OCI-M1 (cell line): Measurements from ENCODE around the gene CD248.
A peak's percentile ranks its signal among the peaks of the same experiment; 100 is the strongest.
"Not testable (repeated sequence)": the region's sequence is repeated elsewhere in the genome, so short reads cannot be mapped to it uniquely, and the experiment has no call there.

Source experiments
- DNase-seq: peaks from one replicate; lab custom pipeline; 2025; lab: John Stamatoyannopoulos, UW

The CD248 gene, protein sequence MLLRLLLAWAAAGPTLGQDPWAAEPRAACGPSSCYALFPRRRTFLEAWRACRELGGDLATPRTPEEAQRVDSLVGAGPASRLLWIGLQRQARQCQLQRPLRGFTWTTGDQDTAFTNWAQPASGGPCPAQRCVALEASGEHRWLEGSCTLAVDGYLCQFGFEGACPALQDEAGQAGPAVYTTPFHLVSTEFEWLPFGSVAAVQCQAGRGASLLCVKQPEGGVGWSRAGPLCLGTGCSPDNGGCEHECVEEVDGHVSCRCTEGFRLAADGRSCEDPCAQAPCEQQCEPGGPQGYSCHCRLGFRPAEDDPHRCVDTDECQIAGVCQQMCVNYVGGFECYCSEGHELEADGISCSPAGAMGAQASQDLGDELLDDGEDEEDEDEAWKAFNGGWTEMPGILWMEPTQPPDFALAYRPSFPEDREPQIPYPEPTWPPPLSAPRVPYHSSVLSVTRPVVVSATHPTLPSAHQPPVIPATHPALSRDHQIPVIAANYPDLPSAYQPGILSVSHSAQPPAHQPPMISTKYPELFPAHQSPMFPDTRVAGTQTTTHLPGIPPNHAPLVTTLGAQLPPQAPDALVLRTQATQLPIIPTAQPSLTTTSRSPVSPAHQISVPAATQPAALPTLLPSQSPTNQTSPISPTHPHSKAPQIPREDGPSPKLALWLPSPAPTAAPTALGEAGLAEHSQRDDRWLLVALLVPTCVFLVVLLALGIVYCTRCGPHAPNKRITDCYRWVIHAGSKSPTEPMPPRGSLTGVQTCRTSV

DNA sequence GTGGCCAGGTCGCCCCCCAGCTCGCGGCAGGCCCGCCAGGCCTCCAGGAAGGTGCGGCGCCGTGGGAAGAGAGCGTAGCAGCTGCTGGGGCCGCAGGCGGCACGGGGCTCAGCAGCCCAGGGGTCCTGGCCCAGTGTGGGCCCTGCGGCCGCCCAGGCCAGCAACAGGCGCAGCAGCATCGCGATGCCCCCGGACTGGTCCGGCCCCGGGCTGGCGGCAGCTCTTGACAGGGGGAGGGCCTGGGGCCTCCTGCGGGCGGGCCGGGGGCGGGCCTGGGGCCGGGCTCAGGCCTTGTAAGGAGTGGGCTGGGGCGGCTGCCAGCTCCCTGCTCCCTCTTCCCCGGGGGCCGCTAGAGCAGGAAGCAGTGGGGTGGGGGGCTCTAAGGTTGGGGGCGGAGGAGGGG is at the start of gene CD248:
Gene CD248, minus strand, starts transcription at position 196 of the 403 bp plus-strand sequence. Its CDS starts 17 bp downstream, at position 179.
- DNase-seq = no peak

DNA sequence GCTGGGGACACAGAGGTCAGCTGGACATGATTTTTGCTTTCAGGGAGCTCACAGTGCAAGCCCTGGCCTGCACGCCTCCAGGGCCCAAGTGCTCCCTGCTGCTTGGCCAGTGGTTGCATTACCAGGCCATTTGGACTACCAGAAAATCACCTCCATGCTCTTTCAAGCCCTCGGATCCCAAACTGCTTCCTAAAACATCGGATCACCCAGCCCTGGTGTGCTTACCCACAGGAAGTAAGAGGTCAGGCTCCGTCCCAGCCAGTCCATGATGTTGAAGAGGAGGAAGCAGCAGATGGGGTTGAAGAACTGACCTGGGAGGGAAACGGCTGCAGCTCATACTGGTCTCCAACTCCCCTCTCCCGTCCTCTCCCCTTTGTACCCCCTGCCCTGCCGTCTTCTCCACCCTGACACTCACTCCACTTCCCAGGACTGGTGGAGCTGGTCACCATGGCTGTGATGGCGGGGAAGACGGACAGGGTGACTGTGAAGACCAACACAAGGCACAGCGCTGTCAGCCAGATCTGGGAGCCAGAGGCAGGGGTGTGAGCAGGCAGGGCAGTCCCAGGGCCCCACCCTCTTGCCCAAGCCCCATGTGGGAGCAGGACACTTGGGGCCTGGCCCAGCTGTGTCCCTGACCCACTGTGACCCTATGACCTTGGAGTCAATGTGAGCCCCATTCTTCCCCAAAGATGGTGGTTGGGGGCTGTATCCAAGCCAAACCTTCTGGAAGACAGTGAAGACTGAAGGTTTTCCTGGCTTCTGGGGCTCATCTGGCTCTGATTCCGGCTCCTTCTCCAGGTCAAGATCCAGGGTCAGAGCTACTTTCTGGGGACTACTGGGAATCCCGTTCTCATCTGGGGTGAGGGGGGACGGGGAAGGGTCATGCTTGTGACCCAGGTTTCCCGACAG is 49.1 kb upstream of the CD248 start:
- DNase-seq = no peak

DNA sequence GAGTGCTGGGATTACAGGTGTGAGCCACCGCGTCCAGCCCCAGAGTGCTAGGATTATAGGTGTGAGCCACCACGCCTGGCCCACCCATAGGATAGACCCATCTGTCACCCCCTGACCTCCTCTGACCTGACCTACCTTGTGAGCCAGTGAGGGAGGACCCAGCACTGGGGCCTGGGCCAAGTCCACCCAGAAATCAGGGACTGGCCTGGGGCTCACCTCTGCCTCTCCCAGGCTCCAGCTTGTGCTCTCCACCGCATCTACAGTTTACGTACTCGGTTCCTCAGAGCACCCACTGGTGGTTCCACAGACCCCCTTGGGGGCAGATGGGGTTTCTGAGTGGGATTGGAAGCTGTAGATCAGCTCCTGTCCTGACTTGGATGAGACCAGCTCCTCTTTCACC is 48.3 kb upstream of the CD248 start:
- no peak for DNase-seq

DNA sequence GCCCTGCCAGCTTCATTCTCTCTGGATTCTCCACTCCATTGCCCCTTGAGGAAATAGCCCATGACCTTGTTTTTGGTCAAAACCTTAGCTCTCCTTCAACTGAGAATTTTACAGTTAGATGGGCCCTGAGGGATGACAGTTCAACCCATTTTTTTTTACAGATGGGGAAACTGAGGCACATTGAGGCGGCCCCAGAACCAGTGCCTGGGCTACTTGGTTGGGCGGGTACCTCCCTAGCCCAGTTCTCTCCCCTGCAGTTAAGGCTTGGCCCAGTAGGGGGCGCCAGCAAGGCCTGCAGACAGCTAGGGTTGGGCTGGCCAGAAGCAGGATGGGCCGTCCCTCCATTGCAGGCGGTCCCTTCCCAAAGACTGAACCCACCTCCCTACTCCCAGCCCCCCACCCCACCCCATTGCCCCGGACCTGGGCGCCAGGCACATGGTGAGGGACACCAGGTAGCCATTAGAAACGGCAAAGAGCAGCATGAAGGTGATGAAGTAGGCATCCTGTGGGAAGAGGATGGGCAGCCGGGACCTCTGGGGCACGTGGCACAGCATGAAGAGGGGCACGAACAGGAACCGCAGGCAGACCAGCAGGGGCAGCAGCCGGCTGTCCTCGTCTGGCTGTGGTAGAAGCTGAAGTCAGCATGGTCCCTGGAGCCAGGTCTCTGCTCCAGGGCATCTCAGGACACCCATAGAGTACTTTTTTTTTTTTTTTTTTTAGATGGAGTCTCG is 47.1 kb upstream of the CD248 start:
- DNase-seq = peak; percentile 70

DNA sequence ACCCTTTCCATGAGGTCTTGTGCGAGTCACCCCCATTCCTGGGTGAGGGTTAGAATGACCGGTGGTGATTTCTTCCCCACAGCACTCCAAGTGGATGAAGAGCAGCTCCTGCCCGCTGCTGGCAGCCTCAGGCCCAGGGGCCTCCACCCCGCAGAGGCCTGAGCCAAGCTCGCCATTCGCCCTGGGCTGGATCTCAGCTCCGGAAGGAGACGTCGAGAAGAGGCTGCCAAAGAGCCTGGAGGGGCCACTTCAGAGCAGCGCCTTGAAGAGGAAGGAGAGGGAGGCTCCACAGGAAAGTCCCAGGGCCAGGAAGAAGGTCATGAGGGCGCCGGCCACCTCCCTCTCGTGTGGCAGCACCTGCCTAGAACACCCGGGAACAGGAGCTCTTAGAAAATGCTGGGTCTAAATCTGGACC is 46.4 kb upstream of the CD248 start:
- DNase-seq = no peak

DNA sequence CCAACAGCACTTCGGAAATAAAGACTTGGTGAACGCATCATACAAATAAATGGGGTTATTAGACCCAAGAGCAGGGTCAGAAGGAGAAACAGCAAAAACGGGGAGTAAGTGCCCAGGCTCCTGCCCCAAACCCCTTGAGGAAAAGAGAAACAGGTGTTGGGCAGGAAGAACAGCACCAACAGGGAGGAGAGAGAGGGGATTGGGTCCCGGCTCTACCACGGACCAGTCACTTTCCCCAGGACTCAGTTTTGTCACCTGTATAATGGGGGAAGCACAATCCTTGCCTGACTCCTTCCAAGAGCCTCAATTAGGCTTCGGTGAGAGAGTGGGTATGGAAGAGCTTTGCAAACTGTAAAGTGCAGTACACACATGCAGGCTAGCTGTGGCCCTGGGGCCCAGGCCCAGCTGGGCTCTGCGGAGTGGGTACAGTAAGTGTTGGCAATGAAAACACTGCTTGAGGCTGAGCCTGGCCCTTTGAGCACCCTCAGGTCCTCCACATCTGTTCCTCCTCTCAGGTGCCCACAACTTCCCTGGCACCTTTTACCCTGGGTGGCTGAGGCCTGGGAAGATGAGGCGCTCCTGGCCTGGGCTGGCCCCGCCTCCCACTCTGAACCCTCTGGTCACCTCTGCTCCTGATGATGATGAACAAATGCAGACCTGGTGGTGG is 45.8 kb upstream of the CD248 start:
- DNase-seq = no peak

DNA sequence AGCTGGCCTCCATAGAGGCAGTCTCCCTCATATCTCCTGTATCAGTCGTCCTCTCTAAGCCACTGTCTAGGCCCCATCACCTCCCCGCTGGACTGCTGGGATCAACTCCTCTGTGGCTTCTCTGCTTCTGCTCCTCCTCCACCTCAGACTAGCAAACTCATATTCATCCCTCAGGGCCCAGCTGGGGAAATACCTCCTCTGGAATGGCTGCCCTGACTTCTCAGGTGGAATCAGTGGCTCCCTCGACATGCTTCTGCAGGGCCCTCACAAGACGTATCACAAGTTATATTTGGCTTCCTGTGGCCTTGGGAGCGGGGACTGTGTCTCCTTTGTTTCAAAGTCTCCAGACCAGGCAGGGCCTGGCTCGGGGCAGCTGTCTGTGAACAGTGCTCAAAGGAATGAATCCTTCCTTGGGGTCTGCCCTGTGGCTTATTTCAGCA is 44.7 kb upstream of the CD248 start:
- DNase-seq = no peak

DNA sequence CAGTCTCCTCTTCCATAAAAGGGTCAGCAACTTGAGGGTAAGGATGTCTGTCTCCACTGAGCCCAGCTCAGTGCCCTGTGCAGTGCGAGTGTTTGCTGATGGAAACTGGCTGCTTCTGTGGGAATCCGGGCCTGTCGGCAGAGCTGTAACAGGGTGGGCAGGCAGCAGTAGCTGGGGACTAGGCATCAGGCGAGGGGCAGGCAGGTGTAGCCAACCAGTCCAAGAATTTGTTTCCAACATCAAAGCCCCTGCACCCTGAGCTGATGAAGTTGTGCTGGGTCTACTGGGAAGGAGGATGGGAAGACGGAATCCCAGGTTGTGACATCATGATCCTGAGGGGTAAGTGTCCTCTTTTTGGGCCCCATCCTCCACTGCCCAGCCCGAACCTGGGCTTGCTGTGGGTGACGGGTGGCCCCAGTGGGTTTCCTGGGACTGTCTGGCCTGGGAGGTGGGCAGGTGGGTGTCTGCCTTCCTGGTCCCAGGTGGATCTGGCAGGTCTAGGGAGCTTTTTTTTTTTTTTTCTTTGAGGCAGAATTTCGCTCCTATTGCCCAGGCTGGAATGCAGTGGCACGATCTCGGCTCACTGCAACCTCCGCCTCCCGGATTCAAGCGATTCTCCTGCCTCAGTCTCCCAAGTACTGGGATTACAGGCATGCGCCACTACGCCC is 43.7 kb upstream of the CD248 start:
- no peak for DNase-seq

DNA sequence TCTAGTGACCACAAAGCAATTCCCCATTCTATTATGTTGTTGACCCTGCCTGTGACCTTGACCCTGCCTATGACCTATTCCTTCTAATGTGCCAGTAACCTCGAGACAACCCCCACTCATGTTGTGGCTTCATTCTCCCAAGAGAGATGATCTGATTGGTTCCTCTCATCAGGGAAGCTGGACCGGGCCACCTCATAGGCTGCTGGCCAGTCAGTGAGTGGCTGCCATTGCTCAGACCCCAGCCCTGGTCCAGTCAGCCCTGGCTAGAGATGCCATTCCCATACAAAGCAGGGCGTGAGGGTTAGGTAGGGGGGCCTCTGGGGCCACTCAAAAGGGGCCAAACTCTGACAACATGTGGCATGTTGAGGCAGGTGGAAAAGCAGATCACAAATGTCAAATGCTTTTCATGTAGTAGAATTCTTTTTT is 42.8 kb upstream of the CD248 start:
- DNase-seq = peak; percentile 12

DNA sequence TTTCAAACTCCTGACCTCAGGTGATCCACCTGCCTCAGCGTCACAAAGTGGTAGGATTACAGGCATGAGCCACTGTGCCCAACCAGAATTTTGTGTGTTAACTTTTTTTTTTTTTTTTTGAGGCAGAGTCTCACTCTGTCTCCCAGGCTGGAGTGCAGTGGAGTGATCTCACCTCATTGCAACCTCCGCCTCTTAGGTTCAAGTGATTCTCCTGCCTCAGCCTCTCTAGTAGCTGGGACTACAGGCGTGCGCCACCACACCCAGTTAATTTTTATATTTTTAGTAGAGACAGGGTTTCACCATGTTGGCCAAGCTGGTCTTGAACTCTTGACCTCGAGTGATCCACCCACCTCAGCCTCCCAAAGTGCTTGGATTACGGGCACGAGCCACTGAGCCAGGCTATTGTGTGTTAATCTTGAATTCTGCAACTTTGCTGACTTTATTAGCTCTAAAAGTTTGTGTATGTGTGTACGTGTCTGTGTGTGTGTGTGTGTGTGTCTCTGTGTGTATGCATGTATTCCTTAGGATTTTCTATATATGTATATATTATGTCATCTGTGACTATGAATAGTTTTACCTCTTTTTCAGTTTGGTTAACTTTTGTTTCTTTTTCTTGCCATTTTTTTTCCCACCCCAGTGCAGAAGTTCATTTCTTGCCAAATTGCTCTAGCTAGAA is 33.9 kb upstream of the CD248 start:
- DNase-seq = not testable (repeated sequence)

DNA sequence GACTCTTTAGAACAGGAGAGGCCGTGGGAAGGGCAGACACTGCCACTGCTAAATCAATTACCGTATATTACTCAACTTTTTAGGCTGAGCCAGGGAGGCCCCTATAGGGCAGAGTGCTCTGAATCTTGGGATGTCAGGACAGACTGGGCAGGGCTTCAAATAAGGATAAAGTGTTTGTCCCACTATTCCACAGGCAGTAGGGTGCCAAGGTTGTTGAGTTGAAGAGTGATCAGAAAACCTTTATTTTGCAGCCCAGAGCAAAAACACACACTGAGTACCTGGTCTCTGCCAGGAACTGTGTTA is 32.2 kb upstream of the CD248 start:
- no peak for DNase-seq

DNA sequence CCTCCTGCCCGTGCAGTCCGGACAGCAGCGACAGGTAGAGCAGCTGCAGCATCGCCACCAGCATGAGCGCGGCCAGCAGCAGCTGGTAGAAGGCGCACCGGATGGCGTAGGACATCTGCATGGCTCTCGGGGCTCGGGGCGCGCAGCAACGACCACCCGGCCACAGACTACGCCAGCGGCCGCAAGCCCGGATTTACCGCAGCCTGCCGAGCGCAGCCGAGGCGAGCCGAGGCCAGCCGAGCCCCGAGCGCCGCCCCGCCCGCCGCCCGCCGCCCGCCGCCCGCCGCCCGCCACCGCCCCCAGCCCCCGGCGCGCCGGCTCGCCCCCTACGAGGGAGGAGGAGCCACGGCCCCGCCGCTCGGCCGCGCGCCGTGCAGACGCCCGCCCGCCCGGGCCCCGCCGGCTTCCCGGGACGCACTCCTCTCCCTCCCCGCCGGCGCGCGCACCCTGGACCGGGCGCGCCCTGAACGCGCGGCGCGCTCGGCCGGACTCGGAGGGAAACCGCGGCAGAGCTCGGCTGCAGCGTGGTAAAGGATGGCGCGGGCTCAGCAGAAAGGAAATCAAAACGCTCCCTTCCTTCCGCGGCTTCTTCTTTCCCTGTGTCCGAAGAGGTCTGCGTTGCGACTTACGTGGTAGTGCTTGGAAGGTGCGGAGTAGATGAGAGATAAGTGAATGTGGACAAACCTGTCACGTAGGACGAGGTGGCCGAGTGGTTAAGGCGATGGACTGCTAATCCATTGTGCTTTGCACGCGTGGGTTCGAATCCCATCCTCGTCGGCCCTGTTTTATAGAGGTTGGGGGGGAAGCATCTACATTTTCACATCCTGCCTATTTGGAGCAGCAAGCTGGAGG is 30.8 kb upstream of the CD248 start, which contains the start of gene B4GAT1:
Gene B4GAT1, minus strand, starts transcription at position 205 of the 852 bp plus-strand sequence. Its CDS starts 84 bp downstream, at position 121.
- peak; percentile 92 for DNase-seq

DNA sequence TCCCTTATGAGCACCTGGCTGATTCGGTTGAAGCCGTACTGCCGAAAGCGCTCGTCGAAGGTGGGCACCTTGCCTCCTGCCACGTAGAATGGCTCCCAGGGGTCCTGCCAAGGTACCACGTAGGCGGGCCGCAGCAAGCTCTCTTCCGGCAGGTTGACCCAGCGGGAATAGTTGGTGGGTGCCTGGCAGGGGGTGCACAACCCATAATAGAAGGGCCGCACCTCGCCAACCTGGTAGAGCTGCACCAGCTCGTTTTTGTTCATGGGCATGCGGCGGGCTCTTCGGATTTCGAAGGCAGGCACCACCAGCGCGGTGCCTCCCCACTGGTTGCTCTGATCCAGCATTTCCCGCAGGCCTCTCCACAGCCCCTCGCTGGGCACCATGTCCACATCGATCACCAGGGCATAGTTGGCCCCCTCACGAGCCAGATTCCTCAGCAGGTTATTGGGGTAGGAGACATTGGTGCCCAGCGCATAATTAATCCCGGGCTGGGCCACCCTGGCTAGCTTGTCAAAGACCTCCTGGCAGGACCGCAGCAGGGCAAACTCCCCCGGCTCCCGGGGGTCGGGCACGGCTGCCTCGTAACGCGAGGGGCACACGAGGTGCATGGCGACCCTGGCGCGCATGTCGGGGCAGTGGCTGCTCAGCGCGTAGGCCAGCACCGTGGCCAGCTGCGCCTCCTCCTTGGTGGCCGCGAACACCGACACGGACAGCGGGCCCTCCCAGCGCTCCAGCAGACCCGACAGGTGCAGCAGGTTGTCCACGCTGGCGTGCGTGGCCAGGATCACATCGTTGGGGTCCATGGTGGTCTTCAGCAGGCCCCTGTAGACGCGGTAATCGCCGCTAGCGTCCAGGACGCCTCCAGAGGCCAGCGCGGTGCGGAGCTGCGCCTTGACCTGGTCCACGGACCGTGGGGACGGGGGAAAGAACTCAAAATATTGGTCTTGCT is 29.9 kb upstream of the CD248 start:
- no peak for DNase-seq

DNA sequence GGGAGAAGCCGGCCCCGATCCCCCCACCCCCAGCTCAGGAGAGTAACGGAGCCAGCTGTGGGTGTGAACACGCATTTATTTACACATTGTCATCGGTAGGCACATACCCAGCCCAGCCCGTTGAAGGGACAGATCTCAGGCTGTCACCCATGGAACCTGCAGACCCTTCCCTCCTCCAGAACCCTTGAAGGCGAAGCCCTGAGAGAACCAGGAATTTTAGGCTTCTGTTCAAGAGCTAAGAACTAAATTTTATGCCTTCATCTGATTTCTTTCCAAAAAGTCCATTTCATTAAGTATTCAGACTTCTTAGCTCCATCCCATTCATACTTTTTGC is 28.4 kb upstream of the CD248 start:
- DNase-seq = no peak

DNA sequence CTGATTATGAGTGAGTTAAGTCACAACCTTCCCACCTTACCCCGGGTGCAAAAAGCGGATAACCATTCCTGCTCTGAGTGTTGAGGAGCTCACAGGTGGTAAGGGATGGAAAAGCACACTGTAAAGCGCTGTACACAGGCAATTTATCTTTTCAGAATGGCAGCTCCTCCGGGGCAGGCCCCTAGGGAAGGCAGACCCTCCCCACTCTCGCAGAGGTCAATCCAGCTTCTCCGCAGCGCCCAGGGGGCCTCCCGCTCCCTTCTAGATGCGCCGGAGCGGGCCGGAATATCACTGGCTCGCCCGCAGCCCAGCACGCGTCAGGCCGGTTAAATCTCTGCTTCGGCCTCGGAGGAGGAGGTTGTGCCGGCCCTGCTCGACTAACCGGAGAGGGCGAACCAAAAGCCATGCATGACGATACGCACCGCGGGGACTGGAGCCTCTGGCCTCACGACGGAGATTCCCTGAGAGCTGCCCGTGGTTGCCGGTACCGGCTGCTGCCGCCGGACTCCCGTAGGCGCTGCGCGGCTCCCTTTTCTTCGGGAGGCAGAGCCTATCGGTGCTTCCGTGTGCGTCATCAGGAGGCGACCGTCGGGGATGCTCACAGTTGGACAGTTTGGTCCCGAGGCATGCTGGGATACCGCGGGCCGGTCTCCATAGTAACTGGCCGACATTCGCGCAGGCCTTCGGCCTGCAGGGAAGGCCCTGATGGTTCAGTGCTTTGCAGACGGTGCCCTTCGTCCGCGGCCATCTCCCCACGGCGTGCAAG is 27.9 kb upstream of the CD248 start, which contains the start of gene BRMS1:
Gene BRMS1, minus strand, starts transcription at position 555 of the 766 bp plus-strand sequence. CDS start 2,870 bp downstream, outside the sequence.
- DNase-seq = peak; percentile 97

DNA sequence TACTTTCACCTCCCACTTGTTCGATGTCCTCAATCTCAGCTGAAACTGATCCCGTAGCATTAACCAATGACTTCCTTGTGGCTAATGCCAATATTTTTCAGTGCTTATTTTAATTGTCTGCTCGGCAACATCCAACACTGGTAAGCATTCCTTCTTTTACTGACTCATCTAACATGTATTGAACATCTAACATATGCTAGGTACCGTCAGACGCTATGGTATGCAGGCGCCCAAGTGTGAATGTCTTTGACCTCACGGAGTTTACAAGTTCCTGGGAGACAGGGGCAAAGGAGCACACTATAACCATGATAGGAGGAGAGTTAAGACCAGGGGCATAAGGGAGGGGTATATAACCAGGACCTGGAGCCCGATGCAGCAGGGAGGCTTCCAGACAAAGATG is 26.3 kb upstream of the CD248 start:
- no peak for DNase-seq
